Nephron (organoid): ENCODE data around the gene MEX3D.
A peak's percentile ranks its signal among the peaks of the same experiment; 100 is the strongest.

Source experiments
- H3K27ac Mint-ChIP-seq, 3 experiments: 2 replicates each; pipeline ENCODE4 v1.8.0; 2020; ENCODE audit warnings: mixed read lengths in 3 of 3, mild to moderate bottlenecking in 2 of 3, moderate library complexity in 1 of 3
- H3K27me3 Mint-ChIP-seq: 2 replicates; pipeline ENCODE4 v1.8.0; 2021; ENCODE audit warnings: low read depth, mild to moderate bottlenecking, moderate library complexity, mixed read lengths
- H3K36me3 Mint-ChIP-seq: 2 replicates; pipeline ENCODE4 v1.8.0; 2020; ENCODE audit warnings: low read depth, mixed read lengths
- H3K4me1 Mint-ChIP-seq: 2 replicates; pipeline ENCODE4 v1.8.0; 2020; ENCODE audit warnings: mixed read lengths
- H3K4me3 Mint-ChIP-seq, 3 experiments: 2 replicates each; pipeline ENCODE4 v1.8.0; 2020; ENCODE audit warnings: mild to moderate bottlenecking in 3 of 3, mixed read lengths in 3 of 3, moderate library complexity in 2 of 3
- H3K9me3 Mint-ChIP-seq: 2 replicates; pipeline ENCODE4 v1.8.0; 2020; ENCODE audit warnings: mixed read lengths
- TF ChIP-seq, protein P1 (sequence below), 3 experiments: fragments of 200-600 bp; sonication (generic); IDR thresholded peaks; one replicate each; pipeline ENCODE4 v1.5.0; 2021; ENCODE audit warnings: antibody characterized with exemption in 3 of 3; ENCODE audit not compliant: unreplicated experiment in 3 of 3

Gene MEX3D

GRCh38 chr19:1601613-1602064, 33.5 kb upstream of the MEX3D start:
- Mint-ChIP-seq H3K4me1 (no peaks in the 10 kb centered on the region), H3K36me3 (peaks cover 24% of the 10 kb centered on the region), H3K9me3 (no peaks in the 10 kb centered on the region), H3K27ac (no peak overlapping the region), H3K27me3 (no peaks in the 10 kb centered on the region), H3K4me3 (peak overlapping the region; percentile 20 to 44 (median 23))
- TF ChIP-seq, protein P1, sequence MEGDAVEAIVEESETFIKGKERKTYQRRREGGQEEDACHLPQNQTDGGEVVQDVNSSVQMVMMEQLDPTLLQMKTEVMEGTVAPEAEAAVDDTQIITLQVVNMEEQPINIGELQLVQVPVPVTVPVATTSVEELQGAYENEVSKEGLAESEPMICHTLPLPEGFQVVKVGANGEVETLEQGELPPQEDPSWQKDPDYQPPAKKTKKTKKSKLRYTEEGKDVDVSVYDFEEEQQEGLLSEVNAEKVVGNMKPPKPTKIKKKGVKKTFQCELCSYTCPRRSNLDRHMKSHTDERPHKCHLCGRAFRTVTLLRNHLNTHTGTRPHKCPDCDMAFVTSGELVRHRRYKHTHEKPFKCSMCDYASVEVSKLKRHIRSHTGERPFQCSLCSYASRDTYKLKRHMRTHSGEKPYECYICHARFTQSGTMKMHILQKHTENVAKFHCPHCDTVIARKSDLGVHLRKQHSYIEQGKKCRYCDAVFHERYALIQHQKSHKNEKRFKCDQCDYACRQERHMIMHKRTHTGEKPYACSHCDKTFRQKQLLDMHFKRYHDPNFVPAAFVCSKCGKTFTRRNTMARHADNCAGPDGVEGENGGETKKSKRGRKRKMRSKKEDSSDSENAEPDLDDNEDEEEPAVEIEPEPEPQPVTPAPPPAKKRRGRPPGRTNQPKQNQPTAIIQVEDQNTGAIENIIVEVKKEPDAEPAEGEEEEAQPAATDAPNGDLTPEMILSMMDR (IDR thresholded peaks at IDR 0.05; ENCODE audit: unreplicated experiment in 3 of 3) = no peak

- no peaks in the 10 kb centered on the region for H3K4me1 Mint-ChIP-seq
- no peak overlapping the region for H3K4me3 Mint-ChIP-seq
- TF ChIP-seq, protein P1 (IDR thresholded peaks at IDR 0.05; ENCODE audit: unreplicated experiment in 3 of 3) = no peak
- no peaks in the 10 kb centered on the region for H3K27me3 Mint-ChIP-seq
- H3K27ac Mint-ChIP-seq = no peak overlapping the region
- H3K36me3 Mint-ChIP-seq = peaks cover 28% of the 10 kb centered on the region
- H3K9me3 Mint-ChIP-seq = no peaks in the 10 kb centered on the region
These were observed 31.3 kb upstream of the MEX3D start for GRCh38 chr19:1599460-1599846.

GRCh38 chr19:1598777-1599459, 30.8 kb upstream of the MEX3D start:
- TF ChIP-seq, protein P1 (IDR thresholded peaks at IDR 0.05; ENCODE audit: unreplicated experiment in 3 of 3) = no peak
- no peak overlapping the region for H3K4me3 Mint-ChIP-seq
- H3K9me3 Mint-ChIP-seq = no peaks in the 10 kb centered on the region
- no peaks in the 10 kb centered on the region for H3K4me1 Mint-ChIP-seq
- H3K36me3 Mint-ChIP-seq = peaks cover 28% of the 10 kb centered on the region
- no peak overlapping the region for H3K27ac Mint-ChIP-seq
- H3K27me3 Mint-ChIP-seq = no peaks in the 10 kb centered on the region

DNA sequence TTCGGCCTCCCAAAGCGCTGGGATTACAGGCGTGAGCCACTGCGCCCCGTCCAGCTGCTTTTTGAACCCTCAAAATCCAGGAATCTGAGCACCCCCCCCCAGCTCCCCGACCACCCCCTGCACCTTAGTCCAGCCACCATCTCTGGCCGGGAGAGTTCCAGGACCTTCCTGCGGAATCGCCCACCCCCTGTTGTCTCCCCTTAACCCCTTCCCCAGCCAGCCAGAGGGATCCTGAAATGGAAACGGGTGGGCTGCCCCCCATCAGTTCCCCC, 25.3 kb upstream of the MEX3D start:
- Mint-ChIP-seq H3K9me3 (no peaks in the 10 kb centered on the region), H3K4me3 (peak overlapping the region; percentile 92 to 95 (median 94)), H3K27me3 (no peaks in the 10 kb centered on the region), H3K27ac (peak overlapping the region in 2 of 3 experiments; percentile 86 to 95), H3K4me1 (peaks cover 9% of the 10 kb centered on the region), H3K36me3 (peaks cover 18% of the 10 kb centered on the region)
- TF ChIP-seq, protein P1 (IDR thresholded peaks at IDR 0.05; ENCODE audit: unreplicated experiment in 3 of 3) = no peak

DNA sequence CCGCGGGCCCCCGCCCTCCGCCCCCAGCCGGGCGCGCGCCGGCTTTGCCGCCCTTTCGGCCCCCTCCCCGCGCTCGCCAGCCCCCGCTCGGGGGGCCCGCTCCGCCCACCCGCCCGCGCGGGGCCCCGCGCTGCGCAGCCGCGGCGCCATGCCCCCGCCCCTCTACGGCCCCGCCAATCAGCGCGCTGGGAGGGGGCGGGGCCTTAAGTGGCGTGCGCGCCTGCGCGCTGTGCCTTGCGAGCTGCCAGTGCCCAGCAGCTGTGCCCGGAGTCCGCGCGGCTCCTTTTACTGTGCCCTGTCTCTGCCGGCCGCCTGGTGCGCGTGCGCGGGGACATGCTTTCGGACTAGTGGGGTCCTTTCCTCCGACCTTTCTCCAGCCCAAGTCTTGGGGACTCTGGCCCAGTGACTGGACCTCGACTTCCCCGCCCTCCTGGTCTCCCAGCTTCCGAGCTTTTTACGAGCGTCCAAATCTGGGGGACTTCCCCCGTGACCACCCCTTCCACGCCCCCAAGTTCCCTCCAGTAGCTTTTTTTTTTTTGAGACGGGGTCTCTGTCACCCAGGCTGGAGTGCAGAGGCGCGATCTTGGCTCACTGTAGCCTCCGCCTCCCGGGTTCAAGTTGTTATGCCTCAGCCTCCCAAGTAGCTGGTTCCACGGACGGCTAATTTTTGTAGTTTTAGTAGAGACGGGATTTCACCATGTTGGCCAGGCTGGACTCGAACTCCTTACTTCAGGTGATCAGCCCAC, 24.8 kb upstream of the MEX3D start, which contains the start of gene MBD3:
MBD3 (minus strand) TSS at position 111 of the 746 bp plus-strand sequence. CDS start 234 bp downstream, outside the sequence.
- Mint-ChIP-seq H3K9me3 (no peaks in the 10 kb centered on the region), H3K4me1 (peaks cover 9% of the 10 kb centered on the region), H3K27ac (peak within 1 kb of the TSS; percentile 90 to 98 (median 97)), H3K4me3 (peak within 1 kb of the TSS; percentile 94 to 97 (median 94)), H3K27me3 (no peaks in the 10 kb centered on the region), H3K36me3 (peaks cover 17% of the 10 kb centered on the region)
- TF ChIP-seq, protein P1 (IDR thresholded peaks at IDR 0.05; ENCODE audit: unreplicated experiment in 3 of 3) = no peak
